Ascending aorta (tissue), 2 donors: Measurements from ENCODE around the gene HPF1. TPM values are rescaled to one million over a fixed set of nuclear protein-coding genes. Genes with fewer than 3 reads are reported as not detected.

Experiments
- DNase-seq, 2 donors: peaks; one replicate each; pipeline ENCODE4 v3.0.0-alpha.2; 2019; ENCODE audit warnings: low spot score in 2 of 2
- H3K27ac ChIP-seq, 2 donors: fragments of 200-600 bp; sonication (generic); one replicate each; pipeline ENCODE4 v1.5.1; 2016 to 2017; ENCODE audit warnings: mild to moderate bottlenecking in 1 of 2
- H3K27me3 ChIP-seq: fragments of 200-600 bp; sonication (generic); one replicate; pipeline ENCODE4 v1.5.1; 2017
- H3K36me3 ChIP-seq, 2 donors: fragments of 200-600 bp; sonication (generic); one replicate each; pipeline ENCODE4 v1.5.1; 2016
- H3K4me1 ChIP-seq, 2 donors: fragments of 200-600 bp; sonication (generic); one replicate each; pipeline ENCODE4 v1.5.1; 2016 to 2017; ENCODE audit warnings: mild to moderate bottlenecking in 1 of 2
- H3K4me3 ChIP-seq, 2 donors: fragments of 200-600 bp; sonication (generic); one replicate each; pipeline ENCODE4 v1.5.1; 2016 to 2017; ENCODE audit warnings: mild to moderate bottlenecking in 1 of 2
- H3K9me3 ChIP-seq, 2 donors: fragments of 200-600 bp; sonication (generic); one replicate each; pipeline ENCODE4 v1.5.1; 2016
- CTCF ChIP-seq, 3 experiments: fragments of 200-600 bp in 2 of 3; fragments of 450-650 bp in 1 of 3; sonication (generic) in 2 of 3; IDR thresholded peaks; one replicate each; pipeline ENCODE4 v1.5.1; 2016 to 2019; ENCODE audit warnings: antibody characterized with exemption in 3 of 3, mild to moderate bottlenecking in 1 of 3, moderate library complexity in 1 of 3
- intact Hi-C: fragments of 100-400 bp; cut with DNase I; formaldehyde crosslinking; loops from one replicate; pipeline ENCODE4 v1.15.1; 2023
- total RNA-seq: library from RNA; depleted of rRNA; stranded (reverse); fragments of >200 nt; gene quantifications from one replicate; pipeline ENCODE4 v1.1.0, GENCODE V29; 2016

The HPF1 gene
- total RNA-seq, 1 donor from 2014 or later: 0.53 TPM

GRCh38 chr4:169770416-169770815 lies 12.7 kb upstream of the HPF1 start:
- H3K27ac ChIP-seq: no peak overlapping the region

GRCh38 chr4:169768385-169768784 lies 10.6 kb upstream of the HPF1 start:
- Histone ChIP-seq H3K27me3 (no peaks in the 10 kb centered on the region), H3K27ac (no peak overlapping the region), H3K9me3 (no peaks in the 10 kb centered on the region), H3K36me3 (no peaks in the 10 kb centered on the region), H3K4me3 (no peak overlapping the region), H3K4me1 (no peaks in the 10 kb centered on the region)
- no peak for TF ChIP-seq CTCF (IDR thresholded peaks at IDR 0.05)
- DNase-seq: no peak
- intact Hi-C loops: no loop called here

More at GRCh38 chr4:169770416-169770815, 12.7 kb upstream of the HPF1 start:
- Histone ChIP-seq H3K36me3 (no peaks in the 10 kb centered on the region), H3K4me3 (no peak overlapping the region), H3K4me1 (no peaks in the 10 kb centered on the region), H3K9me3 (no peaks in the 10 kb centered on the region), H3K27me3 (no peaks in the 10 kb centered on the region)
- no peak for DNase-seq
- intact Hi-C loops: no loop called here
- no peak for TF ChIP-seq CTCF (IDR thresholded peaks at IDR 0.05)

GRCh38 chr4:169766741-169767140 lies 9.0 kb upstream of the HPF1 start:
- H3K4me1 ChIP-seq: no peaks in the 10 kb centered on the region
- H3K36me3 ChIP-seq: no peaks in the 10 kb centered on the region
- H3K27ac ChIP-seq: no peak overlapping the region
- H3K4me3 ChIP-seq: no peak overlapping the region
- intact Hi-C loops: no loop called here
- no peaks in the 10 kb centered on the region for H3K9me3 ChIP-seq
- no peak for DNase-seq
- TF ChIP-seq CTCF (IDR thresholded peaks at IDR 0.05): no peak
- H3K27me3 ChIP-seq: no peaks in the 10 kb centered on the region

- DNase-seq: no peak
- Histone ChIP-seq H3K4me1 (no peaks in the 10 kb centered on the region), H3K27me3 (no peaks in the 10 kb centered on the region), H3K27ac (no peak overlapping the region), H3K36me3 (no peaks in the 10 kb centered on the region), H3K4me3 (no peak overlapping the region), H3K9me3 (no peaks in the 10 kb centered on the region)
- intact Hi-C loops: no loop called here
- no peak for TF ChIP-seq CTCF (IDR thresholded peaks at IDR 0.05)
Measured at GRCh38 chr4:169765835-169766234, 8.1 kb upstream of the HPF1 start.

- Histone ChIP-seq H3K27me3 (no peaks in the 10 kb centered on the region), H3K4me3 (no peak overlapping the region), H3K4me1 (peaks cover 0 to 4% of the 10 kb centered on the region in 2 donors), H3K9me3 (no peaks in the 10 kb centered on the region), H3K36me3 (no peaks in the 10 kb centered on the region), H3K27ac (no peak overlapping the region)
- no peak for DNase-seq
- intact Hi-C loops: no loop called here
- TF ChIP-seq CTCF (IDR thresholded peaks at IDR 0.05): no peak
Measured at GRCh38 chr4:169761846-169762245, 4.1 kb upstream of the HPF1 start.

- TF ChIP-seq CTCF (IDR thresholded peaks at IDR 0.05): no peak
- H3K4me1 ChIP-seq: peaks cover 0 to 13% of the 10 kb centered on the region in 2 donors
- peak overlapping the region; percentile 40 to 43 for H3K27ac ChIP-seq
- peak overlapping the region; percentile 65 to 91 for H3K4me3 ChIP-seq
- H3K9me3 ChIP-seq: no peaks in the 10 kb centered on the region
- DNase-seq: no peak
- H3K36me3 ChIP-seq: peaks cover under 1 to 1% of the 10 kb centered on the region in 2 donors
- intact Hi-C loops: loop anchor here (5.0 kb wide), 2 partner anchors 96 to 269 kb away; partner anchors contain the start of gene MFAP3L
- H3K27me3 ChIP-seq: no peaks in the 10 kb centered on the region
Measured at GRCh38 chr4:169758401-169758962, 738 bp upstream of the HPF1 start.
